H1 (cell line): ENCODE results near the gene PLN. TPM values are rescaled to one million over a fixed set of nuclear protein-coding genes. Genes with fewer than 3 reads are reported as not detected.

Experiments
- ASH2L ChIP-seq: fragments of 200-600, 300-600 bp; sonication (generic); IDR thresholded peaks from one replicate; pipeline ENCODE4 v1.7.1; 2017; ENCODE audit warnings: low read length
- EZH2 ChIP-seq: fragments of 200-600 bp; sonication (generic); IDR thresholded peaks from 2 replicates; pipeline ENCODE4 v1.7.1; 2012; ENCODE audit warnings: low read depth, mild to moderate bottlenecking, moderate library complexity, low read length, inconsistent platforms; ENCODE audit not compliant: severe bottlenecking
- POU5F1 ChIP-seq: IDR thresholded peaks from 2 replicates; pipeline ENCODE4 v1.6.1; 2011; ENCODE audit warnings: low read depth, mild to moderate bottlenecking, low read length, moderate library complexity
- RNF2 ChIP-seq: fragments of 200-900, 300-1000 bp; sonication (generic); IDR thresholded peaks from 2 replicates; pipeline ENCODE4 v1.7.1; 2016; ENCODE audit warnings: borderline replicate concordance, low read depth, mild to moderate bottlenecking, antibody characterized with exemption, low read length; ENCODE audit not compliant: poor library complexity, severe bottlenecking; ENCODE audit errors: missing control alignments
- TCF12 ChIP-seq: IDR thresholded peaks from 2 replicates; pipeline ENCODE4 v1.6.1; 2011; ENCODE audit warnings: low read depth, mild to moderate bottlenecking, low read length
- polyA plus RNA-seq, 7 experiments: library from polyadenylated mRNA; depleted of rRNA in 3 of 7; stranded (reverse) in 5 of 7; unstranded in 2 of 7; fragments of >200 nt in 5 of 7; fragments of 200-250 nt in 2 of 7; gene quantifications; 1 replicate in 5 of 7; 2 replicates in 1 of 7; 4 replicates in 1 of 7; pipeline versions ENCODE4 v1.2.1 to v1.2.3, GENCODE V29; 2011 to 2013; ENCODE audit warnings: missing spikeins in 2 of 7, mixed read lengths in 2 of 7
- total RNA-seq: library from RNA; stranded (reverse); fragmentation: NEBNext Ultra II Directional; extraction: Animal tissue kit (Norgen Biotek cat#: 25700); gene quantifications from 2 replicates; pipeline ENCODE4 v1.2.1, GENCODE V29; 2021

Gene PLN
- total and polyA plus RNA-seq, 2 of the 8 experiments (the other 6 are each of a cell fraction or from before 2014, with no cell fraction given): not detected

DNA sequence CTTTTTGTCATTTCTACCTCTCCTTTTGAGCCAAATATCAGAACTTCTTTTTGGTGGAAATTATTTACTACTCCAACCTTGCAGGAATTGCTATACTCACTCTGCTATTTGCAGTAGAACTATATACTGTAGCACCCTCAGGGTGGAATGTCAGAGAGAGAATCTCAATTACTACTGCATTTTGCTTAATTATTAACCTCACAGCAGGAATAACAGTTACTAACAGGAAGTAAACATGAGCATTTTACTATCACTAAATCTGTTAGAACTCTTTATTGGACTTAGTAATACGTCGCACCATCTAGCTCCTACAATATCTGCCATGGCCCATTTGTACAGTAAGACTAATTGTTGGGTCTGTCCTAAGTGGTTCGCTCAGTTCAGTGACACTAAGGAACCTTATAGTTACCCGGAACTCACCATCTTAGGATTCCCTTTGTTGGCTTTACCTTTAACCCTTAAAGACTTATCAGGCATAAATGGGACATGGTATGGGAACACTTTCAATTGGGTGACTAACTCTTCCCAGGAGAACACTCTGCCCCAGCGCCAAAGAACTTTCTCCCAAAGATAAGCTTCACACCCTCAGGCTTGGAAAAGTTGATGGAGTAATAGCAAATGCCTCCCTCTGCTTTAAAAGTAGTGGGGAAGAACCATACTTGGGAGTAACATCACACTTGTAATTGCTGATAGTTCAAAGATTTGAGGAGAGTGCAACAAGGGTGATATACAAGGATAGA lies 38.8 kb downstream of the PLN start (continued):
- no peak for TF ChIP-seq TCF12
- TF ChIP-seq POU5F1: no peak
- TF ChIP-seq ASH2L: no peak
- no peak for TF ChIP-seq EZH2
- TF ChIP-seq RNF2: no peak
